IMR-90 (cell line): ENCODE results near the gene CD300LD. TPM values are rescaled to one million over a fixed set of nuclear protein-coding genes. Genes with fewer than 3 reads are reported as not detected.

Experiments
- ATAC-seq: fragments of 200-7000 bp; cut with Tn5 transposase; 2 replicates; pipeline ENCODE4 v1.9.1; 2020; ENCODE audit warnings: low read depth, mild to moderate bottlenecking, moderate library complexity
- BruUV-seq: library from RNA; stranded (reverse); fragments of 400-500 nt; replicated peaks from 2 replicates; lab custom pipeline; 2021; lab: Mats Ljungman, UMichigan
- CTCF ChIA-PET: fragments of 300-600 bp; formaldehyde crosslinking; extraction: SDS; loops from one replicate; lab custom pipeline; 2021; ENCODE audit warnings: antibody characterized with exemption; lab: Yijun Ruan, JAX
- POLR2A ChIA-PET: fragments of 300-600 bp; sonication (Branson Sonifier 250); formaldehyde crosslinking; loops from one replicate; lab custom pipeline; 2022; ENCODE audit warnings: antibody characterized with exemption; ENCODE audit not compliant: unreplicated experiment; lab: Charles Lee
- DNase-seq: peaks from one replicate; pipeline ENCODE4 v3.0.0; 2013
- H2AFZ ChIP-seq: replicated peaks from 2 replicates; pipeline ENCODE3; 2013; ENCODE audit warnings: low read length, mild to moderate bottlenecking; ENCODE audit not compliant: poor library complexity
- H2AK5ac ChIP-seq: 2 replicates; pipeline ENCODE4 v1.6.1; 2013; ENCODE audit warnings: low read depth, low read length, inconsistent platforms
- H2AK9ac ChIP-seq: replicated peaks from 2 replicates; pipeline ENCODE3; 2013; ENCODE audit warnings: mild to moderate bottlenecking, low read depth, low read length, moderate library complexity; ENCODE audit not compliant: poor library complexity
- H2BK120ac ChIP-seq: 2 replicates; pipeline ENCODE4 v1.6.1; 2013; ENCODE audit warnings: low read depth, low read length, inconsistent platforms
- H2BK15ac ChIP-seq: 3 replicates; pipeline ENCODE4 v1.6.1; 2013; ENCODE audit warnings: low read depth, low read length, inconsistent platforms
- H2BK20ac ChIP-seq: 2 replicates; pipeline ENCODE4 v1.6.1; 2013; ENCODE audit warnings: low read depth, mild to moderate bottlenecking, inconsistent platforms, low read length, moderate library complexity
- H2BK5ac ChIP-seq: 2 replicates; pipeline ENCODE4 v1.6.1; 2013; ENCODE audit warnings: mild to moderate bottlenecking, low read depth, low read length, inconsistent platforms; ENCODE audit not compliant: poor library complexity, severe bottlenecking
- H3K14ac ChIP-seq: replicated peaks from 2 replicates; pipeline ENCODE4 v1.6.1; 2013; ENCODE audit warnings: low read depth, low read length, inconsistent platforms
- H3K18ac ChIP-seq: 2 replicates; pipeline ENCODE4 v1.6.1; 2013; ENCODE audit warnings: low read depth, low read length, control low read depth
- H3K23ac ChIP-seq: 2 replicates; pipeline ENCODE4 v1.6.1; 2013; ENCODE audit warnings: low read depth, low read length, inconsistent platforms
- H3K27ac ChIP-seq: 2 replicates; pipeline ENCODE4 v1.5.1; 2013; ENCODE audit warnings: mild to moderate bottlenecking, control low read depth, low read length; ENCODE audit not compliant: insufficient read depth
- H3K27me3 ChIP-seq: 2 replicates; pipeline ENCODE4 v1.6.1; 2013; ENCODE audit warnings: low read length; ENCODE audit not compliant: control insufficient read depth, insufficient read depth
- H3K36me3 ChIP-seq: 2 replicates; pipeline ENCODE4 v1.6.1; 2013; ENCODE audit warnings: low read length, mixed read lengths; ENCODE audit not compliant: control insufficient read depth, insufficient read depth
- H3K4ac ChIP-seq: 2 replicates; pipeline ENCODE4 v1.6.1; 2013; ENCODE audit warnings: low read depth, low read length, inconsistent platforms
- H3K4me1 ChIP-seq: 2 replicates; pipeline ENCODE4 v1.6.1; 2013; ENCODE audit warnings: low read length, mixed read lengths; ENCODE audit not compliant: control insufficient read depth, insufficient read depth
- H3K4me2 ChIP-seq: 2 replicates; pipeline ENCODE4 v1.6.1; 2013; ENCODE audit warnings: low read depth, mild to moderate bottlenecking, control low read depth, low read length, moderate library complexity
- H3K4me3 ChIP-seq: 2 replicates; pipeline ENCODE4 v1.5.1; 2013; ENCODE audit warnings: low read depth, mild to moderate bottlenecking, control low read depth, low read length, moderate library complexity; ENCODE audit not compliant: insufficient read depth
- H3K56ac ChIP-seq: 2 replicates; pipeline ENCODE4 v1.6.1; 2013; ENCODE audit warnings: low read length, inconsistent platforms; ENCODE audit not compliant: insufficient read depth; ENCODE audit errors: extremely low read depth
- H3K79me1 ChIP-seq, 2 experiments: 2 replicates each; pipeline ENCODE4 v1.6.1; 2013; ENCODE audit warnings: low read length in 2 of 2, inconsistent platforms in 1 of 2, low read depth in 1 of 2
- H3K9ac ChIP-seq: 2 replicates; pipeline ENCODE4 v1.6.1; 2013; ENCODE audit warnings: low read depth, low read length, control low read depth
- H3K9me1 ChIP-seq: 2 replicates; pipeline ENCODE4 v1.6.1; 2013; ENCODE audit warnings: low read length, inconsistent platforms; ENCODE audit not compliant: insufficient read depth
- H3K9me3 ChIP-seq: 2 replicates; pipeline ENCODE4 v1.6.1; 2013; ENCODE audit warnings: low read length; ENCODE audit not compliant: control insufficient read depth, insufficient read depth
- H4K20me1 ChIP-seq: 2 replicates; pipeline ENCODE4 v1.6.1; 2013; ENCODE audit warnings: low read length, inconsistent platforms; ENCODE audit not compliant: insufficient read depth
- H4K5ac ChIP-seq: 2 replicates; pipeline ENCODE4 v1.6.1; 2013; ENCODE audit warnings: mild to moderate bottlenecking, low read depth, low read length, control low read depth
- H4K8ac ChIP-seq, 2 experiments: 2 replicates each; pipeline ENCODE4 v1.6.1; 2013; ENCODE audit warnings: low read depth in 2 of 2, low read length in 2 of 2, control low read depth in 1 of 2, inconsistent platforms in 1 of 2
- H4K91ac ChIP-seq: 2 replicates; pipeline ENCODE4 v1.6.1; 2013; ENCODE audit warnings: low read depth, low read length, inconsistent platforms; ENCODE audit not compliant: insufficient read depth
- CEBPB ChIP-seq: IDR thresholded peaks from 2 replicates; pipeline ENCODE4 v1.6.1; 2012; ENCODE audit warnings: low read depth, low read length, improper control_type of control experiment
- CHD1 ChIP-seq: IDR thresholded peaks from 2 replicates; pipeline ENCODE4 v1.6.1; 2012; ENCODE audit warnings: low read depth, low read length, improper control_type of control experiment
- POLR2A ChIP-seq: IDR thresholded peaks from 2 replicates; pipeline ENCODE4 v1.6.1; 2012; ENCODE audit warnings: mild to moderate bottlenecking, low read depth, low read length
- RCOR1 ChIP-seq: IDR thresholded peaks from 2 replicates; pipeline ENCODE4 v1.6.1; 2012; ENCODE audit warnings: mild to moderate bottlenecking, low read length, improper control_type of control experiment; ENCODE audit not compliant: insufficient replicate concordance
- WGBS, 2 experiments: methylation state at CpG; one replicate each; pipeline versions ENCODE4 v1.1.5 to v1.1.7; 2013; ENCODE audit warnings: missing lambda C conversion rate in 2 of 2; ENCODE audit not compliant: insufficient read length in 1 of 2; ENCODE audit errors: extremely low coverage in 2 of 2; 5-methylcytosine and 5-hydroxymethylcytosine counted together
- dilution Hi-C: fragments of 300-500 bp; cut with HindIII; formaldehyde crosslinking; loops from one replicate; pipeline ENCODE4 v1.14.3; 2018; ENCODE audit warnings: low sequenced_read_pairs; ENCODE audit not compliant: unreplicated experiment
- in situ Hi-C: fragments of 300-500 bp; cut with MboI; formaldehyde crosslinking; loops from 3 replicates; pipeline ENCODE4 v1.14.3; 2019; ENCODE audit warnings: low sequenced_read_pairs, inconsistent platforms, mixed read lengths
- intact Hi-C: fragments of 100-400 bp; cut with micrococcal nuclease; formaldehyde crosslinking; loops from 2 replicates; pipeline ENCODE4 v1.10.0; 2022
- polyA plus RNA-seq, 3 experiments: library from polyadenylated mRNA; depleted of rRNA; stranded (reverse); fragments of >200 nt; gene quantifications; 2 replicates each; pipeline ENCODE4 v1.2.3, GENCODE V29; 2012; ENCODE audit warnings: low replicate concordance in 1 of 3
- total RNA-seq: library from RNA; depleted of rRNA; stranded (reverse); fragments of >200 nt; gene quantifications from 2 replicates; pipeline ENCODE4 v1.2.3, GENCODE V29; 2012
- TF ChIP-seq, protein P1 (sequence below): fragments of 150-350 bp; IDR thresholded peaks from 2 replicates; pipeline ENCODE4 v1.6.1; 2016; ENCODE audit warnings: low read depth, mild to moderate bottlenecking, low read length, moderate library complexity, borderline replicate concordance
- TF ChIP-seq, protein P2 (sequence below): conservative IDR thresholded peaks from 2 replicates; pipeline ENCODE4 v1.5.1; 2012; ENCODE audit warnings: mild to moderate bottlenecking, low read depth, low read length, improper control_type of control experiment

CD300LD gene
- total and polyA plus RNA-seq, 2 of the 4 experiments (the other 2 are of a cell fraction): not detected

DNA sequence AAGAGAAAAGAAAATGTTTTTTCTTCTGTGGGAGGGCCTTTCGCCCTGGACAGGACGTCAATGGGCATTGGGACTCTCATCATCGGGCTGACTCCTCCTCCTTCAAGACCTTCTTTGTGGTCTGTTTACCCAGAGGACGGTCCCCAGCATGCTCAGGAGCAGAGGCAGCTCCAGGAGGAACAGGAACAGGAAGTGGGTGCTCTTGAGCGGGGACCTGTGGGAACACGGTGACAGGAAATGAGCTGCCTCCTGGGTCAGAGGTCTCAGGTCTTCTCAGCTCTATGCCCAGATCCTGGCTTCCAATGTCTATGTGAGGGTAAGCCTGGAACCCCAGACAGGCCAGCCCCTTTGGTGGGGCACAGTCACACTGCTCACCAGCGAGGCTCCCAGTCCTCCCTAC, 12.2 kb downstream of the CD300LD start:
- Histone ChIP-seq H4K91ac (no peak overlapping the region), H3K9me1 (no peaks in the 10 kb centered on the region), H2BK120ac (no peak overlapping the region), H3K4me2 (no peak overlapping the region), H3K9me3 (peaks cover 23% of the 10 kb centered on the region), H4K20me1 (no peaks in the 10 kb centered on the region), H3K23ac (no peak overlapping the region), H4K8ac (no peak overlapping the region), H2BK5ac (no peak overlapping the region), H3K9ac (no peak overlapping the region), H2BK15ac (no peak overlapping the region), H3K4ac (no peak overlapping the region), H3K4me3 (no peak overlapping the region), H3K56ac (no peak overlapping the region), H2AK5ac (no peak overlapping the region), H2BK20ac (no peak overlapping the region), H3K14ac (no peak overlapping the region), H3K79me1 (no peaks in the 10 kb centered on the region), H3K36me3 (no peaks in the 10 kb centered on the region), H3K4me1 (no peaks in the 10 kb centered on the region), H3K18ac (no peak overlapping the region), H3K27ac (no peak overlapping the region), H2AFZ (no peak overlapping the region), H3K27me3 (no peaks in the 10 kb centered on the region), H4K5ac (no peak overlapping the region), H2AK9ac (no peak overlapping the region)
- intact Hi-C loops: no loop called here
- no TSS peak for BruUV-seq
- dilution Hi-C loops: no loop called here
- ChIA-PET CTCF (no interaction called here), POLR2A (no interaction called here)
- in situ Hi-C loops: no loop called here
- ATAC-seq: no peak
- no peak for TF ChIP-seq CHD1
- TF ChIP-seq RCOR1: no peak
- TF ChIP-seq, protein P1, sequence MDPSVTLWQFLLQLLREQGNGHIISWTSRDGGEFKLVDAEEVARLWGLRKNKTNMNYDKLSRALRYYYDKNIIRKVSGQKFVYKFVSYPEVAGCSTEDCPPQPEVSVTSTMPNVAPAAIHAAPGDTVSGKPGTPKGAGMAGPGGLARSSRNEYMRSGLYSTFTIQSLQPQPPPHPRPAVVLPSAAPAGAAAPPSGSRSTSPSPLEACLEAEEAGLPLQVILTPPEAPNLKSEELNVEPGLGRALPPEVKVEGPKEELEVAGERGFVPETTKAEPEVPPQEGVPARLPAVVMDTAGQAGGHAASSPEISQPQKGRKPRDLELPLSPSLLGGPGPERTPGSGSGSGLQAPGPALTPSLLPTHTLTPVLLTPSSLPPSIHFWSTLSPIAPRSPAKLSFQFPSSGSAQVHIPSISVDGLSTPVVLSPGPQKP: no peak
- TF ChIP-seq, protein P2, sequence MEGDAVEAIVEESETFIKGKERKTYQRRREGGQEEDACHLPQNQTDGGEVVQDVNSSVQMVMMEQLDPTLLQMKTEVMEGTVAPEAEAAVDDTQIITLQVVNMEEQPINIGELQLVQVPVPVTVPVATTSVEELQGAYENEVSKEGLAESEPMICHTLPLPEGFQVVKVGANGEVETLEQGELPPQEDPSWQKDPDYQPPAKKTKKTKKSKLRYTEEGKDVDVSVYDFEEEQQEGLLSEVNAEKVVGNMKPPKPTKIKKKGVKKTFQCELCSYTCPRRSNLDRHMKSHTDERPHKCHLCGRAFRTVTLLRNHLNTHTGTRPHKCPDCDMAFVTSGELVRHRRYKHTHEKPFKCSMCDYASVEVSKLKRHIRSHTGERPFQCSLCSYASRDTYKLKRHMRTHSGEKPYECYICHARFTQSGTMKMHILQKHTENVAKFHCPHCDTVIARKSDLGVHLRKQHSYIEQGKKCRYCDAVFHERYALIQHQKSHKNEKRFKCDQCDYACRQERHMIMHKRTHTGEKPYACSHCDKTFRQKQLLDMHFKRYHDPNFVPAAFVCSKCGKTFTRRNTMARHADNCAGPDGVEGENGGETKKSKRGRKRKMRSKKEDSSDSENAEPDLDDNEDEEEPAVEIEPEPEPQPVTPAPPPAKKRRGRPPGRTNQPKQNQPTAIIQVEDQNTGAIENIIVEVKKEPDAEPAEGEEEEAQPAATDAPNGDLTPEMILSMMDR: no peak
- TF ChIP-seq CEBPB: no peak
- TF ChIP-seq POLR2A: no peak
- no peak for DNase-seq
- WGBS, 2 experiments: 0% methylated on average over 1 of the region's 7 CpGs; no CpG with 5 or more reads in 1 of the 2 experiments
